IPS-11a (cell line): ENCODE measurements around the gene SNRPD2.
"Not testable (repeated sequence)": the region's sequence is repeated elsewhere in the genome, so short reads cannot be mapped to it uniquely, and the experiment has no call there.

Experiments
- H3K4me3 ChIP-seq: one replicate; pipeline ENCODE4 v1.5.1; 2013; ENCODE audit warnings: low read depth, low read length, control low read depth

SNRPD2 gene

GRCh38 chr19:45691516-45692186, at the start of gene SNRPD2:
TSS of gene SNRPD2 (minus strand) at chr19:45691953. CDS start at chr19:45691888, 65 bp downstream.
- H3K4me3 ChIP-seq, result peak within 1 kb of the TSS; percentile 97

GRCh38 chr19:45739498-45740439, 48.0 kb upstream of the SNRPD2 start:
- H3K4me3 ChIP-seq, result no peak overlapping the region

- H3K4me3 ChIP-seq, result no peak within 1 kb of the TSS
Measured at GRCh38 chr19:45733160-45733810, 41.5 kb upstream of the SNRPD2 start, which contains the start of gene MEIOSIN. TSS of gene MEIOSIN (plus strand) at chr19:45733439. CDS start at chr19:45735377, 1,938 bp downstream.

- H3K4me3 ChIP-seq, result peak within 1 kb of the TSS; percentile 84
Measured at GRCh38 chr19:45730368-45731288, 38.9 kb upstream of the SNRPD2 start, which contains the start of gene FBXO46. TSS of gene FBXO46 (minus strand) at chr19:45730896. CDS start at chr19:45713495, 17,401 bp downstream.

- H3K4me3 ChIP-seq, result peak overlapping the region; percentile 84
Measured at GRCh38 chr19:45729800-45730290, 38.1 kb upstream of the SNRPD2 start.

- H3K4me3 ChIP-seq, result not testable (repeated sequence)
Measured at GRCh38 chr19:45728683-45729082, 36.9 kb upstream of the SNRPD2 start.

- not testable (repeated sequence) for H3K4me3 ChIP-seq
Measured at GRCh38 chr19:45720065-45720464, 28.3 kb upstream of the SNRPD2 start.

- peak overlapping the region; percentile 47 for H3K4me3 ChIP-seq
Measured at GRCh38 chr19:45717983-45718650, 26.4 kb upstream of the SNRPD2 start.

GRCh38 chr19:45717131-45717982, 25.6 kb upstream of the SNRPD2 start:
- peak overlapping the region; percentile 59 for H3K4me3 ChIP-seq

GRCh38 chr19:45716359-45717130, 24.8 kb upstream of the SNRPD2 start:
- peak overlapping the region; percentile 59 for H3K4me3 ChIP-seq

- no peak overlapping the region for H3K4me3 ChIP-seq
Measured at GRCh38 chr19:45715139-45715538, 23.4 kb upstream of the SNRPD2 start.

- no peak overlapping the region for H3K4me3 ChIP-seq
Measured at GRCh38 chr19:45713141-45713540, 21.4 kb upstream of the SNRPD2 start.

- H3K4me3 ChIP-seq, result no peak overlapping the region
Measured at GRCh38 chr19:45712699-45713067, 20.9 kb upstream of the SNRPD2 start.

- no peak overlapping the region for H3K4me3 ChIP-seq
Measured at GRCh38 chr19:45711851-45712698, 20.3 kb upstream of the SNRPD2 start.

- no peak overlapping the region for H3K4me3 ChIP-seq
Measured at GRCh38 chr19:45710356-45711130, 18.8 kb upstream of the SNRPD2 start.
